Activated CD4-positive, alpha-beta T cell treated with anti-CD3 and anti-CD28 coated beads, Interleukin-2, amount 10 ng/mL, durations not matched to agents 24 days and 14 days (primary cell): ENCODE results near the gene SLC6A7. TPM values are rescaled to one million over a fixed set of nuclear protein-coding genes. Genes with fewer than 3 reads are reported as not detected.

Experiments used
- DNase-seq: peaks from one replicate; pipeline ENCODE4 v3.0.0; 2022
- H3K27ac Mint-ChIP-seq: one replicate; pipeline ENCODE4 v1.8.0; 2022; ENCODE audit warnings: mild to moderate bottlenecking, mixed read lengths
- H3K27me3 Mint-ChIP-seq: one replicate; pipeline ENCODE4 v1.8.0; 2022; ENCODE audit warnings: mixed read lengths
- H3K36me3 Mint-ChIP-seq: one replicate; pipeline ENCODE4 v1.8.0; 2022; ENCODE audit warnings: low read depth, mild to moderate bottlenecking, mixed read lengths
- H3K4me1 Mint-ChIP-seq: one replicate; pipeline ENCODE4 v1.8.0; 2021; ENCODE audit warnings: mixed read lengths
- H3K4me3 Mint-ChIP-seq: one replicate; pipeline ENCODE4 v1.8.0; 2022; ENCODE audit warnings: mild to moderate bottlenecking, moderate library complexity, mixed read lengths
- H3K9me3 Mint-ChIP-seq: one replicate; pipeline ENCODE4 v1.8.0; 2021; ENCODE audit warnings: mixed read lengths
- intact Hi-C: fragments of 100-400 bp; cut with micrococcal nuclease; formaldehyde crosslinking; loops from one replicate; pipeline ENCODE4 v1.15.1; 2023
- total RNA-seq: library from RNA; stranded (reverse); gene quantifications from 2 replicates; pipeline ENCODE4 v1.2.3, GENCODE V29; 2022

Gene SLC6A7
- total RNA-seq, 1 donor from 2014 or later: not detected

DNA sequence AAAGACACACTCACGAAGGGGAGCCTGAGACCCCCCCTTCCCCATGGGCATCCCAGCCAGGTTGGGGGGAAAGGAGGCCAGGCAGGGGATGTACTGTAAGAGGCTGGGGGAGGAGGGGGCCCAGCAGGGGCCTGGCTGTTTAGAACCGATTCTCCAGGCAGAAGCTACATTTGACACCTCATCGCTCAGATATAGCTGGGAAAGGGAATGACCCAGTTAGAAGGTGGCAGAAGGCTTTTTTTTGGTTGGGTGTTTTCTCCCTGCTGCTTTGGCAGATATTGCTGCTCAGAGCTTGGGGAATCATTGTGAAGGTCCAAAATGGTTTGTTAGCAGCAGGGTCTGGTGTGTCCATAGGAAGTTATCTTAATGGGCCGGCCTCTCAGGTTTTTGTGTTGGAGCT lies 17.3 kb upstream of the SLC6A7 start:
- Mint-ChIP-seq H3K4me3 (no peak overlapping the region), H3K36me3 (no peaks in the 10 kb centered on the region), H3K9me3 (no peaks in the 10 kb centered on the region), H3K4me1 (no peaks in the 10 kb centered on the region), H3K27me3 (peaks cover 37% of the 10 kb centered on the region), H3K27ac (no peak overlapping the region)
- no peak for DNase-seq
- intact Hi-C loops: no loop called here

DNA sequence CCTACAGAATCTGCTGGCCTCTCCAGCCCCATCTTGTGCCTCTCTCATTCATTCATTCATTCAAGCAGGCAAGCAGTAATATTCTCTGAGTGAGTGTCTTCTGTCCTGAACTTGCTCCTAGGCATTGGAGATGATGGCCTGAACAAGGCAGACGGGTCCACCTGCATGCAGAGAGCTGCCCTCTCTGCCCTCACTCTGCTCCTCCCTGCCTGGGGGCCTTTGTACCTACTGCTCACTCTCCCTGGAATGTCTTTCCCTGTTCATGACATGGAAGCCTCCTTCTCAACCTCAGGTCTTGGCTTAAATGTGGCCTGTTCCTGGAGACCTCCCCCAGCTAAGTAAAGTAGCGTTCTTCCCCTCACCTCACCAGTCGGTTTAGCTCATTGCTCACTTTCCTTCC lies 16.7 kb upstream of the SLC6A7 start:
- Mint-ChIP-seq H3K27me3 (peaks cover 32% of the 10 kb centered on the region), H3K4me3 (no peak overlapping the region), H3K27ac (no peak overlapping the region), H3K4me1 (no peaks in the 10 kb centered on the region), H3K36me3 (no peaks in the 10 kb centered on the region), H3K9me3 (no peaks in the 10 kb centered on the region)
- intact Hi-C loops: no loop called here
- no peak for DNase-seq

DNA sequence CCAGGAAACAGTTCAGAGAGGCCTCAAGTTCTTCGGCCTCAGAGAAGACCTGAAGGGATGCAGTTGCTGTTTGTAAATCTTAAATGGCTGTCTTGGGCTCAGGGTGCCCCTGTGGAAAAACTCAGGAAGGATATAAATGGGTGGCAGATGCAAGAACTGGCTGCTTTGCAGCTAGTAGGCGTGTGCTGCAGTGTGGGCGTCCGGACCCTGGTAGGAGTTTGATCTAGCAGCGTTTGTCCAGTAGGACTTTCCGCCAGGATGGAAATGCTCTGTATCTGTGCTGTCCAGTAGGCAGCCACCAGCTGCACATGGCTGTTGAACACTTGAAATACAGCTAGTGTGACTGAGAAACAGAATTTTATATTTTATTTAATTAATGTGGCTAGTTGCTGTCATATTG lies 15.6 kb upstream of the SLC6A7 start:
- intact Hi-C loops: no loop called here
- no peaks in the 10 kb centered on the region for H3K9me3 Mint-ChIP-seq
- peaks cover 25% of the 10 kb centered on the region for H3K27me3 Mint-ChIP-seq
- H3K4me1 Mint-ChIP-seq: no peaks in the 10 kb centered on the region
- H3K4me3 Mint-ChIP-seq: no peak overlapping the region
- peak overlapping the region; percentile 8 for H3K27ac Mint-ChIP-seq
- DNase-seq: no peak
- H3K36me3 Mint-ChIP-seq: no peaks in the 10 kb centered on the region

DNA sequence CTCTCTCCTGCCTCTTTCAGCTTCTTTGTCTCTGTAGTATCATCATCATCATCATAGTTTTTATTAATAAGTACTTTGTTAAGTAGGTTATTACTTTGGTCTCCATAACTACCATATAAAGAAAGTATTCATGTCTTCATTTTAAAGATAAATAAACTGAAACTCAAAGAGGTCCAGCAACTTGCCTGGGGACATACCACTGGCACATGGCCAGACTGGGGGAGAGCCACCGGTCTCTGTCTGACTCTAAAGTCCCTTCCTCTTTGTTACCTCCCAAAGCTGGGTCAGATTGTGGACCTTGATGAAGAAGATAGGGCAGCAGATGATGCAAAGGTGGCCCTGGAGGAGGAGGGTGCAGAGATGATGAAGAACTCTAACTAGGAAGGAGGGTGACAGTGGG lies 14.8 kb upstream of the SLC6A7 start:
- H3K27ac Mint-ChIP-seq: no peak overlapping the region
- intact Hi-C loops: no loop called here
- H3K4me3 Mint-ChIP-seq: no peak overlapping the region
- no peaks in the 10 kb centered on the region for H3K9me3 Mint-ChIP-seq
- no peak for DNase-seq
- H3K27me3 Mint-ChIP-seq: peaks cover 23% of the 10 kb centered on the region
- no peaks in the 10 kb centered on the region for H3K36me3 Mint-ChIP-seq
- H3K4me1 Mint-ChIP-seq: no peaks in the 10 kb centered on the region

DNA sequence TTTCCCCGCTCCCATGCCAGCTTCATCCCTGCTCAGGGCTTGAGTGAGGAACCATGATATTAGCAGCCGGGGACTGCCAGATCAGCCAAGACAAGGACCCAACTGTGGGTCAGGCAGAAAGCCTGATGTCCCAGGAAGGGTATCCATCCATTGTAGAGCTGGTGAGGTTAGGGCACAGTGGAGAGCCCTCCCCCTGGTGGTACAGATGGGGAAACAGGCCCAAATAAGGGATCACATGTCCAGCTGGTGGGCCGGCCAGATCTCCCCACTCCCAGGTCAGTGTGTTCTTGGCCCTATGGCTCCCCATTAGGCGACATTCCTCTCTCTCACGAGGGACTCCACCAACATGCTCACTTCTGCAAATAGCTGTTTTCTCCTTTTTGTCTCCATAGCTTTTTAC lies 14.3 kb upstream of the SLC6A7 start:
- intact Hi-C loops: no loop called here
- no peak overlapping the region for H3K4me3 Mint-ChIP-seq
- H3K9me3 Mint-ChIP-seq: no peaks in the 10 kb centered on the region
- no peak for DNase-seq
- no peaks in the 10 kb centered on the region for H3K4me1 Mint-ChIP-seq
- no peaks in the 10 kb centered on the region for H3K36me3 Mint-ChIP-seq
- H3K27me3 Mint-ChIP-seq: peaks cover 20% of the 10 kb centered on the region
- H3K27ac Mint-ChIP-seq: no peak overlapping the region

DNA sequence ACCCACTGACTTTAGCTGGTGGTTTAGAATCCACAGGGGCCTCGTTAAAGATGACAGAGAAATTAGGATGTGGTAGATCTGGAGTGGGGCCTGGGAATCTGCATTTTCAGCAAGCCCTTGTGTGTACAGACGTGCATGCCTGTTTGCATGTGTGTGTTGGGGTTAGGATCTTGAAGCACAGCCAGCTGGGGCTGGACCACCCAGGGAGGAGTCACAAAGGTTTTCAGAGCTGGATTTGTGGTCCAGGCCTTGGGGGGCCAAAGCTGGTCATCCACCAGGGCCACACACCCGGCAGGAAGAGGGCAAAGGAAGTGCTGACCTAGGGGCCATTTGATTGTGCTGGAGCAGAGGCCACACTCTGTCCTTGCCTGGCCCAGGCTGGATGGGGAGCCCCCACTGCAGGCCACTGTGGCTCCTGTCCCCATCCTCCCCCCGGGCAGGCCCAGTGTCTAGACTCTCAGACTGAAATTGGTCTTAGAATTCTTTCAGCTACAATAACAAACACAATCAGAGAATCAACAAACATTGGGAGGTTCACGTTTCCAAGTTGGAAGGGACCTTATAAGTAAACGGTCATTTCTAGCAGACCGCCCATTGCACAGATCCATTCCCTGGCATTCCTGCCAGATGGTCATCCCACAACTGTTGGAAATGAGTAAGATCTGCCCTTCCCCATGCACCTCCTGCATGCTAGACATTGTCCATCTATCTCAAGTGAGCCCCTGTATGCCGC lies 13.0 kb upstream of the SLC6A7 start:
- H3K9me3 Mint-ChIP-seq: no peaks in the 10 kb centered on the region
- H3K27me3 Mint-ChIP-seq: peaks cover 13% of the 10 kb centered on the region
- intact Hi-C loops: no loop called here
- no peak overlapping the region for H3K27ac Mint-ChIP-seq
- H3K36me3 Mint-ChIP-seq: no peaks in the 10 kb centered on the region
- H3K4me3 Mint-ChIP-seq: no peak overlapping the region
- H3K4me1 Mint-ChIP-seq: no peaks in the 10 kb centered on the region
- DNase-seq: no peak

DNA sequence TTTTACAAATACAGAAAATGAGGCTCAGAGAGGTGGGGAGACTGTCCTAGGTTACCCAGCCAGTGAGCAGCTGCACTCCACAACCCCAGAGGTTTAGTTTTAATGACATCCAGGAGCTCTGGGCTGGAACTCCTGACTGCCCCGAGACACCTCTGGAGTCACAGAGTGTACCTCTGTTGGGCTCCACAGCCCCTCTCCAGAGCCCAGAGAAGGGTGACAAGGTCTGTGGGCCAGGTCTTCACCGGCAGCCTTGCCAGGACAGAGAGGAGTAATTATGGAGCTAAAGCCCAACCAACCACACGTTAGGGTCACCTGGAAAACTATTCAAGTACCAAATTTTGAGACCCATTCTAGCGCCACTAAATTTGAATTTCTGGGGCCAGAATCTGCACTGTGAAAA lies 12.1 kb upstream of the SLC6A7 start:
- intact Hi-C loops: no loop called here
- no peak for DNase-seq
- Mint-ChIP-seq H3K36me3 (no peaks in the 10 kb centered on the region), H3K9me3 (no peaks in the 10 kb centered on the region), H3K27ac (no peak overlapping the region), H3K4me3 (no peak overlapping the region), H3K4me1 (no peaks in the 10 kb centered on the region), H3K27me3 (peaks cover 12% of the 10 kb centered on the region)

DNA sequence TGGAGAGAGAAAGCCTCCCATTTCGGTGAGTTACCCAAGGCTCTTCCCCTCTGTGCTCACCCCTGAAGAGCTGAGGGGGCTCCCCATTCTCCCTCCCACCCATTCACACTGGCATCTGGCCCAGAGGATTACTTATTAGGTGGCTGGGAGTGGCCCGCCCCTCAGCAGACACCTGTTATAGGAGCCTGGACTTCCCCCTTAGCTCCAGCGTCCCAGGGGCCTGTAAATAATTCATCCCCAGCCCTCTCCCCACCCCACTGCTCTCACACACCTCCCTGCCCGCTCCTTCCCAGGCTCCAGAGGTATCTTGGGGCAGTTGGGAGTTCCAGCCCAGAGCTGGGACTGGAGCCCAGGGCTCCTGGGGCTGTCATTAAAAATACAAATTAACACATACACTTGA lies 11.6 kb upstream of the SLC6A7 start:
- DNase-seq: no peak
- no peaks in the 10 kb centered on the region for H3K36me3 Mint-ChIP-seq
- intact Hi-C loops: no loop called here
- H3K9me3 Mint-ChIP-seq: no peaks in the 10 kb centered on the region
- H3K27me3 Mint-ChIP-seq: peaks cover 12% of the 10 kb centered on the region
- no peak overlapping the region for H3K27ac Mint-ChIP-seq
- no peaks in the 10 kb centered on the region for H3K4me1 Mint-ChIP-seq
- no peak overlapping the region for H3K4me3 Mint-ChIP-seq

DNA sequence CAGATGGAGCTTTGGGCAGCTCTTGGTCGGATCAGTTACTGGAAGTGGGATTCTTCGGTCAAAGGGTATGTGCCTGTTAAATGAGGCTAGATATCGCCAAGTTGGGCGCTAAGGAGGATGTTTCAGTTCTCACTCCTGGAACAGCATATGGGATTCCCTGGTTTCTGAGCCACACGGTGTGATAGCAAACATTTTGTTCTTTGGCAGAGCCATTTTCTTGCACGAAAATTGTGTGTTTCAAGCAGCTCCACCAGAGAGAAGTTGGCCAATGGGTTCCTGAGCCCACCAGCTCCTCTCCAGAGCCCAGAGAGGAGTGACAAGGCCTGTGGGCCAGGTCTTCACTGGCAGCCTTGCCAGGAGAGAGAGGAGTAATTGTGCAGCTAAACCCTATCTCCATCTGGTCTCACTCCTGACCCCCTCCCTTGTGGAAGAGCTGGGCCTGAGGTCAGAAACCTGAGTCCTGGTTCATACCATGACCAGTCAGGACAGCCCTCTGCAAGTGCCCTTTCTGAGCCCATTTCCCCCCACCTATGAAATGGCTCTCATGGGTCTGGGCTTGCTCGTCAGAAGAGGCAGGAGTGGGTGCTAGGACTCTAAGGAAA lies 10.7 kb upstream of the SLC6A7 start:
- DNase-seq: no peak
- no peak overlapping the region for H3K4me3 Mint-ChIP-seq
- H3K27ac Mint-ChIP-seq: no peak overlapping the region
- intact Hi-C loops: no loop called here
- no peaks in the 10 kb centered on the region for H3K36me3 Mint-ChIP-seq
- peaks cover 7% of the 10 kb centered on the region for H3K27me3 Mint-ChIP-seq
- H3K4me1 Mint-ChIP-seq: no peaks in the 10 kb centered on the region
- H3K9me3 Mint-ChIP-seq: no peaks in the 10 kb centered on the region

DNA sequence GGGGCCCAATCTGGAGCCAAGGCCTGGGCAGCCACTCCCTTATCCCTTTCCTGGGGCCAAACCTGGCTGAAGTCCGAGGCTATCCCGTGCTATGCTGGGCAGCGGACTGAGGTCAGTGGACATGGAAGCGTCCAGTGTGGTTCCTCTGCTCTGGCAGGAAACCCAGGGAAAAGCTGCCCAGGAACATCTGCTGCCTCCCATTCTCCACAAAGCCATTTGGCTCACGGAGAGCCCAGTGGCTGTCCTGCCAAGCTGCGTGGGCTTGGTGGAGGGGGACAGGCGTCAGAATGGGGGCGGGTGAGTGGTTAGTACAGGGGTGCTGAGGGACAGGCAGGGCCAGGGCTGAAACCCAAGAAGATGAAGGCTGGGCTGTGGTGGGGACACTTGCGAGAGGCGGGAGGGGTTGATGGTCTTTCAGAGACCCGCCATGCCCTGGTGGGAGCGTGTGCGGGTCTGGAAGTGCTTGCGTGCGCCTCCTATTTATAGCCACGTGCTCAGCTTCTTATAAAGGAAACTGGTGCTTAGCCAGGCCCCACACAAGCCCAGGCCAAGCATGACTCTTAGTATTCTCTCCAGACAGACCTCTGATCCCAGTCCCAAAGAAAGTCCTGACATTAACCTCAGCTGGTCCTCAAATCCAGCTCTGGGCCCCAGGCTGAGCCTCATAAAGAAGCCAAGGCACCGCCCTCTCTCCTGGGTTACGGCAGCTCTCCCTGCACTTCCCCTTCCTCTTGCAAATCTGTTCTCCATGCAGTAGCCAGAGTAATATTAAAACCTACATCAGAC lies 9.4 kb upstream of the SLC6A7 start:
- Mint-ChIP-seq H3K36me3 (no peaks in the 10 kb centered on the region), H3K9me3 (no peaks in the 10 kb centered on the region), H3K27me3 (peaks cover 5% of the 10 kb centered on the region), H3K27ac (no peak overlapping the region), H3K4me1 (no peaks in the 10 kb centered on the region), H3K4me3 (no peak overlapping the region)
- intact Hi-C loops: no loop called here
- no peak for DNase-seq

DNA sequence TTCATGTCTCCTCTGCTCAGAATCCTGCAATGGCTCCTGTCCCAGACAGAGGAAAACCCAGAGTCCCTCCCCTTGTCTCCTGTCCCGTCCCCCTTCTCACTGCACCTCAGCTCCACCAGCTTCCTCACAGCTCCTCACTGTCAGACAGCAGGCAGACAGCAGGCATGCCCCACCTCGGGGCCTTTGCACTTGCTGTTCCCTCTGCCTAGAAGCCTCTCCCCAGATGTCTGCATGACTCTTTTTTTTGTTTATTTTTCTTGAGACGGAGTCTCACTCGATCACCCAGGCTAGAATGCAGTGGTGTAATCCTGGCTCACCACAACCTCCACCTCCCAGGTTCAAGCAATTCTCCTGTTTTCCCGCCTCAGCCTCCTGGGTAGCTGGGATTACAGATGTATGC lies 8.8 kb upstream of the SLC6A7 start:
- no peak for DNase-seq
- Mint-ChIP-seq H3K9me3 (no peaks in the 10 kb centered on the region), H3K36me3 (no peaks in the 10 kb centered on the region), H3K27me3 (peaks cover 5% of the 10 kb centered on the region), H3K4me3 (no peak overlapping the region), H3K4me1 (no peaks in the 10 kb centered on the region), H3K27ac (no peak overlapping the region)
- intact Hi-C loops: no loop called here

DNA sequence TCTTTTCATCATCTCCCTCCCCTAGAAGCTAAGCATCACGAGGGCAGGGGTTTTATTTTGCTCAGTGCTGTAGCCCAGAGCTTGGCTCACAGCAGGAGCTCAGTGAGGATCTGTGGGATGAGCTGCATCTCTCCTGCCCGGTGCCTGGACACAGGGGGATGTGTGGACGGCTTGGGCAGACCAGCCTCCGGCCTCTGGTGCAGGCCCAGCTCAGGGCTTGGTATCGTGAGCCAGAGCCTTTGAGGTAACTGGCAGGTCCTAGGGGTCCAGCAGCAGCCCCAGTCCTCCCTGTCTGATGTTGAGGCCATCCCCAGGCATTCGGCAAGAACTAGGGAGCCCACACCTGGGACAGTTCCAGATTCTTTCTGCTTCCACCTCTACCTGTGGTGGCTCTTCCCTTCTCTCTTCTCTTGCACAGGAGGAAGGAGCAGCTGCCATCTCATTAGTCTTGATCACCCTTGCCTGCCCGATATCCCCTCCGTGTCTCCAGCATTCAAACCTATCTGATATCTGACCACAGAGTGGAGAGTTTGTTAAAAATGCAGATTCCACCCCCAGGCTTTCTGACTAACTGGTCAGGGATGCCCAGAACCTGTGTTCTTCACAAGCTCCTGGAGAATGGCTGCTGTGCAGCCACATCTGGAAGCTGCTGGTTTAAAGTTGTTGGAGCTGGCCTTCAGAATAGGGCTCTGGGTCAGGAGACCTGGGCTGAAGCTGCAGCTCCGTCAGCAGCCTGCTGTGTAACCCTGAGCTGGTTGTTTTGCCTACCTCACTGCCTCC lies 7.9 kb upstream of the SLC6A7 start:
- Mint-ChIP-seq H3K9me3 (no peaks in the 10 kb centered on the region), H3K27ac (no peak overlapping the region)

DNA sequence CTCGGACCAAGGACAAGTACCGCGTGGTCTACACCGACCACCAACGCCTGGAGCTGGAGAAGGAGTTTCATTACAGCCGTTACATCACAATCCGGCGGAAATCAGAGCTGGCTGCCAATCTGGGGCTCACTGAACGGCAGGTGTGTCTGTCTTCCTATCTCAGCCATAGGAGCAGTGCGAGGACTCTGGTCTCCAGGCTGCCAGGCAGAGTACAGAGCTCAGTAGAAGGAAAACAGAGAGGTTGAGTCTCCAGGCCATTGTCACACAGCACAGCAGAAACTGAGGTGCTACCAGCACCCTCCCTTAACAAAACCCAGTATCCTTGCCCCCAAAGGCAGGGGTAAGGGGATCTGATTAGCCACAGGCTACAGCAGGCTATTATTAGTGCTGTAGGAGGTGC lies 7.1 kb upstream of the SLC6A7 start:
- intact Hi-C loops: no loop called here
- no peak overlapping the region for H3K27ac Mint-ChIP-seq
- no peaks in the 10 kb centered on the region for H3K9me3 Mint-ChIP-seq
- no peak for DNase-seq
- H3K36me3 Mint-ChIP-seq: no peaks in the 10 kb centered on the region
- peaks cover 12% of the 10 kb centered on the region for H3K27me3 Mint-ChIP-seq
- H3K4me3 Mint-ChIP-seq: no peak overlapping the region
- no peaks in the 10 kb centered on the region for H3K4me1 Mint-ChIP-seq

More for the DNA sequence above, 7.9 kb upstream of the SLC6A7 start:
- H3K4me3 Mint-ChIP-seq: no peak overlapping the region
- H3K4me1 Mint-ChIP-seq: no peaks in the 10 kb centered on the region
- intact Hi-C loops: no loop called here
- H3K36me3 Mint-ChIP-seq: no peaks in the 10 kb centered on the region
- DNase-seq: no peak
- H3K27me3 Mint-ChIP-seq: peaks cover 5% of the 10 kb centered on the region

DNA sequence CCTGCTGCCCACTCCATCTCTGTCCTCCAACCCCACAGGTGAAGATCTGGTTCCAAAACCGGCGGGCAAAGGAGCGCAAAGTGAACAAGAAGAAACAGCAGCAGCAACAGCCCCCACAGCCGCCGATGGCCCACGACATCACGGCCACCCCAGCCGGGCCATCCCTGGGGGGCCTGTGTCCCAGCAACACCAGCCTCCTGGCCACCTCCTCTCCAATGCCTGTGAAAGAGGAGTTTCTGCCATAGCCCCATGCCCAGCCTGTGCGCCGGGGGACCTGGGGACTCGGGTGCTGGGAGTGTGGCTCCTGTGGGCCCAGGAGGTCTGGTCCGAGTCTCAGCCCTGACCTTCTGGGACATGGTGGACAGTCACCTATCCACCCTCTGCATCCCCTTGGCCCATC lies 6.4 kb upstream of the SLC6A7 start:
- no peak for DNase-seq
- H3K27ac Mint-ChIP-seq: no peak overlapping the region
- intact Hi-C loops: no loop called here
- H3K36me3 Mint-ChIP-seq: no peaks in the 10 kb centered on the region
- H3K27me3 Mint-ChIP-seq: peaks cover 13% of the 10 kb centered on the region
- H3K4me1 Mint-ChIP-seq: no peaks in the 10 kb centered on the region
- H3K9me3 Mint-ChIP-seq: no peaks in the 10 kb centered on the region
- H3K4me3 Mint-ChIP-seq: no peak overlapping the region
